CD4-positive, alpha-beta T cell (primary cell): Measurements from ENCODE around the gene IGFBPL1. TPM values are rescaled to one million over a fixed set of nuclear protein-coding genes. Genes with fewer than 3 reads are reported as not detected.

Source experiments
- ATAC-seq: fragments of 200-7000 bp; cut with Tn5 transposase; one replicate; pipeline ENCODE4 v1.10.0; 2022; ENCODE audit warnings: mild to moderate bottlenecking; ENCODE audit not compliant: poor library complexity
- CTCF ChIA-PET: fragments of 350-600 bp; sonication (Branson Sonifier 250); formaldehyde crosslinking; loops from one replicate; lab custom pipeline; 2021; ENCODE audit warnings: antibody characterized with exemption, inconsistent platforms; lab: Charles Lee
- POLR2A ChIA-PET: fragments of 350-600 bp; sonication (Branson Sonifier 250); formaldehyde crosslinking; loops from one replicate; lab custom pipeline; 2021; ENCODE audit warnings: antibody characterized with exemption, inconsistent platforms; lab: Charles Lee
- DNase-seq, 14 experiments: peaks; one replicate each; pipeline ENCODE4 v3.0.0-alpha.2; 2013 to 2020; ENCODE audit warnings: mixed read lengths in 2 of 14
- H3K27ac ChIP-seq, 2 donors: one replicate each; pipeline versions ENCODE4 v1.5.1 to v1.7.0; 2013; ENCODE audit warnings: low read length in 2 of 2, low read depth in 1 of 2, mild to moderate bottlenecking in 1 of 2
- H3K27me3 ChIP-seq, 2 experiments: 1 replicate in 1 of 2; 2 replicates in 1 of 2; pipeline versions ENCODE4 v1.6.1 to v1.7.0; 2013; ENCODE audit warnings: low read length in 2 of 2, control low read depth in 1 of 2, mild to moderate bottlenecking in 1 of 2, moderate library complexity in 1 of 2; ENCODE audit not compliant: insufficient read depth in 2 of 2, control insufficient read depth in 1 of 2
- H3K36me3 ChIP-seq: one replicate; pipeline ENCODE4 v1.6.1; 2013; ENCODE audit warnings: low read length, control low read depth; ENCODE audit not compliant: insufficient read depth
- H3K4me1 ChIP-seq: one replicate; pipeline ENCODE4 v1.6.1; 2013; ENCODE audit warnings: low read length, control low read depth; ENCODE audit not compliant: insufficient read depth
- H3K4me3 ChIP-seq: one replicate; pipeline ENCODE4 v1.5.1; 2013; ENCODE audit warnings: mild to moderate bottlenecking, low read length, moderate library complexity
- H3K9me3 ChIP-seq, 2 experiments: 1 replicate in 1 of 2; 2 replicates in 1 of 2; pipeline versions ENCODE4 v1.6.1 to v1.7.0; 2013; ENCODE audit warnings: low read length in 2 of 2, mild to moderate bottlenecking in 2 of 2, control low read depth in 1 of 2, moderate library complexity in 1 of 2; ENCODE audit not compliant: control insufficient read depth in 1 of 2, insufficient read depth in 1 of 2
- H3K27ac Mint-ChIP-seq: one replicate; pipeline ENCODE4 v1.8.0; 2020; ENCODE audit warnings: mixed read lengths
- H3K27me3 Mint-ChIP-seq: one replicate; pipeline ENCODE4 v1.8.0; 2021; ENCODE audit warnings: mixed read lengths
- H3K36me3 Mint-ChIP-seq: one replicate; pipeline ENCODE4 v1.8.0; 2021; ENCODE audit warnings: low read depth, mixed read lengths
- H3K4me1 Mint-ChIP-seq: one replicate; pipeline ENCODE4 v1.8.0; 2021; ENCODE audit warnings: low read depth, mixed read lengths
- H3K4me3 Mint-ChIP-seq: one replicate; pipeline ENCODE4 v1.8.0; 2020; ENCODE audit warnings: mild to moderate bottlenecking, mixed read lengths
- H3K9me3 Mint-ChIP-seq: one replicate; pipeline ENCODE4 v1.8.0; 2020; ENCODE audit warnings: mixed read lengths
- CTCF ChIP-seq: fragments of 200-600 bp; IDR thresholded peaks from one replicate; pipeline ENCODE4 v1.8.0; 2022; ENCODE audit warnings: antibody characterized with exemption, mild to moderate bottlenecking
- intact Hi-C, 2 experiments: fragments of 100-400 bp; cut with DNase I in 1 of 2; cut with micrococcal nuclease in 1 of 2; formaldehyde crosslinking; loops; one replicate each; pipeline versions ENCODE4 v1.15.1 to v1.9.0; 2023 to 2025; cut with DNase I, micrococcal nuclease
- total RNA-seq, 174 experiments: library from RNA in 2 of 174; stranded (reverse) in 2 of 174; gene quantifications; one replicate each; pipeline ENCODE4 v1.2.3 and lab custom pipeline; 2021 to 2026

IGFBPL1 gene
- total RNA-seq, 2 experiments from 2014 or later: not detected

GRCh38 chr9:38436708-38437107 lies 12.5 kb upstream of the IGFBPL1 start:
- intact Hi-C loops: no loop called here
- no peak overlapping the region for H3K27ac Mint-ChIP-seq
- Histone ChIP-seq H3K27me3 (no peaks in the 10 kb centered on the region), H3K4me1 (peaks cover 2% of the 10 kb centered on the region), H3K4me3 (no peak overlapping the region), H3K36me3 (no peaks in the 10 kb centered on the region), H3K9me3 (no peaks in the 10 kb centered on the region), H3K27ac (no peak overlapping the region)
- ChIA-PET POLR2A (no interaction called here), CTCF (no interaction called here)
- no peak overlapping the region for H3K4me3 Mint-ChIP-seq
- H3K27me3 Mint-ChIP-seq: peaks cover 11% of the 10 kb centered on the region
- DNase-seq (no peak), ATAC-seq (no peak)
- H3K4me1 Mint-ChIP-seq: peaks cover 8% of the 10 kb centered on the region
- H3K36me3 Mint-ChIP-seq: no peaks in the 10 kb centered on the region
- no peaks in the 10 kb centered on the region for H3K9me3 Mint-ChIP-seq
- no peak for TF ChIP-seq CTCF

- ChIA-PET CTCF (no interaction called here), POLR2A (no interaction called here)
- peaks cover 19% of the 10 kb centered on the region for H3K4me1 Mint-ChIP-seq
- H3K36me3 Mint-ChIP-seq: no peaks in the 10 kb centered on the region
- ATAC-seq (no peak), DNase-seq (no peak)
- no peaks in the 10 kb centered on the region for H3K36me3 ChIP-seq
- peaks cover 2% of the 10 kb centered on the region for H3K4me1 ChIP-seq
- H3K4me3 ChIP-seq: no peak overlapping the region
- no peaks in the 10 kb centered on the region for H3K9me3 Mint-ChIP-seq
- no peaks in the 10 kb centered on the region for H3K27me3 ChIP-seq
- intact Hi-C loops: no loop called here
- no peak overlapping the region for H3K27ac ChIP-seq
- H3K27me3 Mint-ChIP-seq: peaks cover 5% of the 10 kb centered on the region
- no peak for TF ChIP-seq CTCF
- H3K27ac Mint-ChIP-seq: no peak overlapping the region
- no peak overlapping the region for H3K4me3 Mint-ChIP-seq
- H3K9me3 ChIP-seq: no peaks in the 10 kb centered on the region
Observed at GRCh38 chr9:38435521-38435920, 11.3 kb upstream of the IGFBPL1 start.

- H3K9me3 Mint-ChIP-seq: no peaks in the 10 kb centered on the region
- H3K36me3 ChIP-seq: no peaks in the 10 kb centered on the region
- intact Hi-C loops: no loop called here
- POLR2A ChIA-PET: no interaction called here
- H3K4me3 Mint-ChIP-seq: no peak overlapping the region
- peaks cover 5% of the 10 kb centered on the region for H3K27me3 Mint-ChIP-seq
- H3K27me3 ChIP-seq: no peaks in the 10 kb centered on the region
- H3K36me3 Mint-ChIP-seq: no peaks in the 10 kb centered on the region
- CTCF ChIA-PET: no interaction called here
- H3K4me1 Mint-ChIP-seq: peaks cover 21% of the 10 kb centered on the region
- ATAC-seq (no peak), DNase-seq (no peak)
- H3K9me3 ChIP-seq: no peaks in the 10 kb centered on the region
- peaks cover 2% of the 10 kb centered on the region for H3K4me1 ChIP-seq
- no peak for TF ChIP-seq CTCF
- no peak overlapping the region for H3K27ac ChIP-seq
- H3K27ac Mint-ChIP-seq: no peak overlapping the region
- H3K4me3 ChIP-seq: no peak overlapping the region
Observed at GRCh38 chr9:38434853-38435252, 10.6 kb upstream of the IGFBPL1 start.
